ENCODE data around the gene RBM22. TPM values are rescaled to one million over a fixed set of nuclear protein-coding genes. Genes with fewer than 3 reads are reported as not detected.

RBM22 gene
- total RNA-seq, 1 experiment from 2014 or later: 61.4 TPM

DNA sequence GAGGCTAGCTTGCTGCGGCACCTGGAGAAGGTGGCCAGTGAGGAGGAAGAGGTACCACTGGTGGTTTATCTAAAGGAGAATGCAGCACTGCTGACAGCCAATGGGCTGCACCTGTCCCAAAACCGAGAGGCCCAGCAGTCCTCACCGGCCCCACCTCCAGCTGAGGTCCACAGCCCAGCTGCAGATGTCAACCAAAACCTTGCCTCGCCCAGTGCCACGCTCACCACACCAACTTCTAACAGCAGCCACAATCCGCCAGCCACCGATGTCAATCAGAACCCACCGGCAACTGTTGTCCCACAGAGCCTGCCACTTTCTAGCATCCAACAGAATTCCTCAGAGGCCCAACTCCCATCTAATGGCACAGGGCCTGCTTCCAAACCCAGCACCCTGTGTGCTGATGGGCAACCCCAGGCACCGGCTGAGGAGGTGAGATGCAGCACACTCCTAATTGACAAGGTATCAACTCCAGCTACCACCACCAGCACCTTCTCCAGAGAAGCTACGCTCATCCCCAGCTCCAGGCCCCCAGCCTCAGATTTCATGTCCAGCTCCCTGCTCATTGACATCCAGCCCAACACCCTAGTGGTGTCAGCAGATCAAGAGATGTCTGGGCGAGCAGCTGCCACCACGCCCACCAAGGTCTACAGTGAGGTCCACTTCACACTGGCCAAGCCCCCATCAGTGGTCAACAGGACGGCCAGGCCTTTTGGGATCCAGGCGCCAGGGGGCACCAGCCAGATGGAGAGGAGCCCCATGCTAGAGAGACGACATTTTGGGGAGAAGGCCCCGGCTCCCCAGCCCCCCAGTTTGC, 52.4 kb downstream of the RBM22 start:
- Histone ChIP-seq H3K4me1 (ENCODE audit: control insufficient read depth in 1 of 2, insufficient read depth in 2 of 2, low read length in 2 of 2) (peaks cover 17 to 22% of the 10 kb centered on the region in 2 experiments), H3K4me2 (ENCODE audit: low read length) (no peak overlapping the region), H3K27ac (ENCODE audit: low read depth, low read length) (no peak overlapping the region), H3K27me3 (ENCODE audit: insufficient read depth, low read length) (no peaks in the 10 kb centered on the region), H3K79me2 (ENCODE audit: insufficient read depth, low read length) (no peaks in the 10 kb centered on the region), H3K9ac (ENCODE audit: low read length) (no peak overlapping the region), H3K9me3 (ENCODE audit: control insufficient read depth in 1 of 2, insufficient read depth in 1 of 2, low read depth in 1 of 2, low read length in 2 of 2) (no peaks in the 10 kb centered on the region), H4K20me1 (ENCODE audit: insufficient read depth) (no peaks in the 10 kb centered on the region), H2AFZ (ENCODE audit: low read depth, low read length, poor library complexity, severe bottlenecking) (no peak overlapping the region), H3K9me2 (ENCODE audit: insufficient read depth) (no peaks in the 10 kb centered on the region), H3K4me3 (replicated peaks in 1 of 2; ENCODE audit: low read depth in 1 of 2, low read length in 2 of 2) (no peak overlapping the region), H3K36me3 (ENCODE audit: control insufficient read depth in 1 of 2, insufficient read depth in 2 of 2, low read length in 2 of 2) (no peaks in the 10 kb centered on the region)
- no peak for ATAC-seq
- intact Hi-C loops (cut with micrococcal nuclease): no loop called here
- DNase-seq (ENCODE audit: low read depth, low spot score): no peak
- POLR2A ChIA-PET: no interaction called here
- CTCF ChIA-PET: no interaction called here
- BruUV-seq (replicated peaks): no TSS peak
- no peak for TF ChIP-seq EZH2 (IDR thresholded peaks at IDR 0.05)
- TF ChIP-seq RAD21 (IDR thresholded peaks at IDR 0.05; ENCODE audit: low read depth): no peak
- TF ChIP-seq, protein P1, sequence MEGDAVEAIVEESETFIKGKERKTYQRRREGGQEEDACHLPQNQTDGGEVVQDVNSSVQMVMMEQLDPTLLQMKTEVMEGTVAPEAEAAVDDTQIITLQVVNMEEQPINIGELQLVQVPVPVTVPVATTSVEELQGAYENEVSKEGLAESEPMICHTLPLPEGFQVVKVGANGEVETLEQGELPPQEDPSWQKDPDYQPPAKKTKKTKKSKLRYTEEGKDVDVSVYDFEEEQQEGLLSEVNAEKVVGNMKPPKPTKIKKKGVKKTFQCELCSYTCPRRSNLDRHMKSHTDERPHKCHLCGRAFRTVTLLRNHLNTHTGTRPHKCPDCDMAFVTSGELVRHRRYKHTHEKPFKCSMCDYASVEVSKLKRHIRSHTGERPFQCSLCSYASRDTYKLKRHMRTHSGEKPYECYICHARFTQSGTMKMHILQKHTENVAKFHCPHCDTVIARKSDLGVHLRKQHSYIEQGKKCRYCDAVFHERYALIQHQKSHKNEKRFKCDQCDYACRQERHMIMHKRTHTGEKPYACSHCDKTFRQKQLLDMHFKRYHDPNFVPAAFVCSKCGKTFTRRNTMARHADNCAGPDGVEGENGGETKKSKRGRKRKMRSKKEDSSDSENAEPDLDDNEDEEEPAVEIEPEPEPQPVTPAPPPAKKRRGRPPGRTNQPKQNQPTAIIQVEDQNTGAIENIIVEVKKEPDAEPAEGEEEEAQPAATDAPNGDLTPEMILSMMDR (IDR thresholded peaks at IDR 0.05 in 2 of 3, conservative IDR thresholded peaks at IDR 0.05 in 1 of 3; ENCODE audit: borderline replicate concordance in 1 of 3, insufficient read depth in 1 of 3, low read depth in 2 of 3, low read length in 2 of 3): no peak
- no peak for TF ChIP-seq CBX3 (IDR thresholded peaks at IDR 0.05; ENCODE audit: low read depth)
- no peak for TF ChIP-seq ZFX (IDR thresholded peaks at IDR 0.05)
- TF ChIP-seq FOSL1 (IDR thresholded peaks at IDR 0.05; ENCODE audit: low read depth): no peak
- RAD21 ChIA-PET (ENCODE audit: low non-redundant PET in 1 of 2, low total read pairs in 2 of 2, uncharacterized antibody in 2 of 2, unreplicated experiment in 2 of 2): no interaction called here
